HG03342 (cell line): Measurements from ENCODE around the gene ABHD16A.
A peak's percentile ranks its signal among the peaks of the same experiment; 100 is the strongest.

Experiments
- ATAC-seq: cut with Tn5 transposase; IDR thresholded peaks from one replicate; pipeline ENCODE4 v1.9.1; 2021; ENCODE audit warnings: mild to moderate bottlenecking, moderate library complexity; ENCODE audit not compliant: unreplicated experiment

The ABHD16A gene

DNA sequence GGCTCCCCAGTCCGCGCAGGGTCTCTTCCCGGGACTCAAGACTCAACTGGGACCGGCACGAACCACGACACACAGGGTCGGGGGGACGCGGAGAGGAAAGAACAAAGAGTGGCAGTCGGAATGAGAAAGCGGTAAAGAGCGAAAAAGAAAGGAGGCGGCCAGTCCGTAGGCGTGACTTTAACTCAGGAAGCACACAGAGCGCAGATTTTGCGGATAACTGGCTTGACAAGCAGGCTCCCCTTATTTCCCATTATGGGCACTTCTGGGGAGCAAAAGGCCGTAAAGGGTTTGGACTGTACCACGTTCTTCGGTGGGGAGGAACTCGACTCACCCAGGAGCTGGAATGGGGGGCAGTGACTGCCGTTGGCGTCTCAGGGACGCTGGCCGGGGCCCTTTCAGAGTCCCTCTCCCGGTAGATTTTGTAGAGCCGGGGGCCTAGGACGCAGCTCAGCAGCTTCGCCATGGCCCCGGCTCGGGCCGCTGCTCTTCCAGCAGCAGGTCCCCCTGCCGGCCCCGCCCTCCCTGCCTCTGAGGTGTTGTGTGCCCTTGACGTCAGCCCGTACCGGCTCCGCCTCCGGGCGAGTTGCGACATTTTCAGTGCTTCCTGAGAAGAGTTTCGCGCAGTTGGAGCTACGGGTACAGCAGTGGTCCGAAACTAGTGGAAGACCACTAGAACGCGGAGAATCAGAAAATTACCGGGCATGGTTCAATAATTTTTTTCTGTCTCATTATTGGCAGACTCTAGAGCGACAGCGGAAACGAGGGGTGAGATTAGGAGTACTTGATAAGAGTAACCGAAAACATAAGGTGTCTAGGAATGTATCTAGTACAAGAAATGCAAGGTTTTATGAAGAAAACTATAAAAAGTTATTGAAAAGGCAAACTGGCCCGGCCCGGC, at the start of gene ABHD16A:
ABHD16A (minus strand) TSS at position 506 of the 898 bp plus-strand sequence; CDS start at position 463, 43 bp downstream.
- ATAC-seq = peak; percentile 89

GRCh38 chr6:31752739-31753319, 49.7 kb upstream of the ABHD16A start:
- no peak for ATAC-seq

- no peak for ATAC-seq
Measured at GRCh38 chr6:31750411-31751022, 47.4 kb upstream of the ABHD16A start.

GRCh38 chr6:31749301-31750036, 46.3 kb upstream of the ABHD16A start:
- ATAC-seq = no peak

DNA sequence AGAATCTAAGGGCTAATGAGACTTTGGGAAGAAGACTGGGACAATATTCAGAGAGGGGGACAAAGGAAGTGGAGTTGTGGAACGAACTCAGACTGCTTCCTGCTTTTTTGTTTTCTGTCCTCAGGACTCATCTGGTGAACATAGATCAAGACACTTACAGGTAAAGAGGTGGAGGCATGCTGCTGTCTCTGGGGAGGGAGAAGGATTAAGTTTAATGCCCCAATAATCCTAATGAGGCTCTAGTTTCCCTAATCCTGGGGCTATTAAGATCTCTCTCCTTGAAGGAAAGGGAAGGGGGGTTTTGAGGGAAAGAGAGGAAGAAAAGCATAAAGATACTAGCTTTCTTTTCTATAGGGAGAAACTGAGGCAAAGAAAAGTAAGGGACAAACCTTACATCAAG, 41.3 kb upstream of the ABHD16A start:
- no peak for ATAC-seq

GRCh38 chr6:31742894-31743293, 39.8 kb upstream of the ABHD16A start:
- no peak for ATAC-seq

- no peak for ATAC-seq
Measured at GRCh38 chr6:31741815-31742214, 38.7 kb upstream of the ABHD16A start.

DNA sequence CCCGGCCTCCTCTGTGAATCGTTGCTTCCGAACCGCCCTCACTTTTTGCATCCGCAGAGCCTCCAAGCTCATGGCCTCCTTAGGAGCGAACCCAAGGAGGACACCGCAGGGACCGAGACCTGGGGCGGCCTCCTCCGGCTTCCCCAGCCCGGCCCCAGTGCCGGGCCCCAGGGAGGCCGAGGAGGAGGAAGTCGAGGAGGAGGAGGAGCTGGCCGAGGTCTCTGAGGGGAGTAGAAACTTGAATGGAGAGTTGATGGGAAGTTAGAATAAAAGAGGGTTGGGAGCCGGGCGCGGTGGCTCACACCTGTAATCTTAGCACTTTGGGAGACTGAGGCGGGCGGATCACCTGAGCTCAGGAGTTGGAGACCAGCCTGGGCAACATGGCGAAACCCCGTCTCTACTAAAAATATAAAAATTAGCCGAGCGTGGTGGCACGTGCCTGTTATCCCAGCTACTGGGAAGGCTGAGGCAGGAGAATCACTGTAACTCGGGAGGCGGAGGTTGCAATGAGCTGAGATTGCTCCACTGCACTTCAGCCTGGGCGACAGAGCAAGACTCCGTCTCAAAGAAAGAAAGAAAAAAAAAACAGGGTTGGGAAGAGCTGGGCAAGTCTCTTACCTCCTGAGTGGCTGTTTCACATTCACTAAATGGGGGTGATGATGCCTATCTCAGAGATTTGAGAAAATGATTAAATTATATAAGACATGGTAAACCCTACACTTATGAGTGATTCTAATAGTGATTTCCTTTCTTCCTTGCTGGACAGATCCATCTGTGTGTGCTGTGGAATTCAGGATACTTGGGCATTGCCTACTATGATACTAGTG, 37.5 kb upstream of the ABHD16A start:
- peak; percentile 1 for ATAC-seq

DNA sequence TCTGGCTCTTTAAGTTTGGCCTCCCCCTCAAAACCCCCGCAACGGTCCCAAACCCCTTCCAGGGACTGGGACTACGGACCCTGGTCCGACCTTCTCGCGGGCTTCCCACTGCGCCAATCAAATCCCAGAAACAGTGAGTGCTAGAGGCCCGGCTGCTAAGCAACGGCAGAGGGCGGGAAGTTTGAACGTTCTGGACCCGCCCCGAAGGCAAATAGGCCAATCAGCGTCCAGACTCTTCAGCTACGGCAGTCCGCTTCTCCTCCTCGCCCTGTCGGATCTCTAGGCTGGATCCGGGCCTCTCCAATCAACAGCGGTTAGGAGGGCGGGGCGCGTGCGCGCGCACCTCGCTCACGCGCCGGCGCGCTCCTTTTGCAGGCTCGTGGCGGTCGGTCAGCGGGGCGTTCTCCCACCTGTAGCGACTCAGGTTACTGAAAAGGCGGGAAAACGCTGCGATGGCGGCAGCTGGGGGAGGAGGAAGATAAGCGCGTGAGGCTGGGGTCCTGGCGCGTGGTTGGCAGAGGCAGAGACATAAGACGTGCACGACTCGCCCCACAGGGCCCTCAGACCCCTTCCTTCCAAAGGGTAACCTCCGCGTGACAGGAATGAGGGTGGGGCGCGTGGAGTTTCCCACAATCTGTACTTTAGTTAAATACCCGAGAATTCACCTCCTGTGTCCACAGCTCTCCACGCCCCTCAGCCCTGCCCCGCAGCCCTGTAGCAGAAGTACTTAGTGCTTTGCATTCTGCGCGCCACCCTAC, 36.7 kb upstream of the ABHD16A start, which contains the start of gene MSH5:
MSH5 (plus strand) TSS at position 367 of the 758 bp plus-strand sequence. CDS start 462 bp downstream, outside the sequence.
- ATAC-seq = peak; percentile 62

DNA sequence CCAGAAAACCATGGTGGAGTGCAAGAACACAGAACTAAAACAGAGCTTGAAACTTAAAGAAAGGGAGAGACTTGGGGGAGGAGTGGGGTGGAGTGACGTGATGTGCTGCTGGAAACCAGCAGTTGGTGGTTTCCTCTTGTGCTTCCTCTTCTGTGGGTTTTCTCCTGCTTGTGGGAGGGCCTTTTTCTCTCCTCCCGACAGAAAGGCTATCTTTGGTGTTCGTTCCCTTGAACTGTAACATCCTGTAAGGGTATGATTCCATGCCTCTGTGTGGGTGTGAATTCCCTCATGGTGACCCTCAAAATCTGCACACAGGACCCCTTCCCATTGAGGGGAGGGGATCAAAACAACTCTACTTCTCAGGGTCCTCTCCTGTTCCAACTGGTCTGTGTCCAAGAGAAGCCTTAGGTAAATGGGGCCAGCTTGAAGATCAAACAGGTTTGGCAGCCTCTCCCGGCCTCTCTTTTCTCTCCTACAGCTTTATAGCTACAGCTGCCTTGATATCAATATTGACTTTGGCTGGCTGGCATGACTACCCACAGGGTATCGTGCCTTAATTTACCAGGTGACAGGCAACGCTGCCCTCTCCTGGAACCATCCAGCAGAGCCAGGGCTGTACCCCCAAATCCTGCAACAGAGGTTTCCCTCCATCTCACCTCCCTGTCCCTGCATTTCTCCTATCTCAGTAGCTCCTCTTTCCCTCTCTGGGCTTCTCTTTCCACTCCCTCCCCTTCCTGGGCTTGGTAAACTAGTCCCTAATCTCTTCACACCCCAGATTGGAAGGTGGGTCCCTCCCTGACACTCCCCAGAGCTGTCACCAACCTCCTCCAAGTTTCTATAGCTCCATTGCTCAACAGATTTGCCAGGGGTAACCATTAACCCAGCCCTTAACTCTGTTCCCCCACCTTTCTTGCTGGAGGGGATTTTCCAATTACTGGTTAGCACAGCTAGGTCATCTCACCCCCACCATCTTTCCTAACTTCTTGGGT, 35.2 kb upstream of the ABHD16A start:
- ATAC-seq = no peak

DNA sequence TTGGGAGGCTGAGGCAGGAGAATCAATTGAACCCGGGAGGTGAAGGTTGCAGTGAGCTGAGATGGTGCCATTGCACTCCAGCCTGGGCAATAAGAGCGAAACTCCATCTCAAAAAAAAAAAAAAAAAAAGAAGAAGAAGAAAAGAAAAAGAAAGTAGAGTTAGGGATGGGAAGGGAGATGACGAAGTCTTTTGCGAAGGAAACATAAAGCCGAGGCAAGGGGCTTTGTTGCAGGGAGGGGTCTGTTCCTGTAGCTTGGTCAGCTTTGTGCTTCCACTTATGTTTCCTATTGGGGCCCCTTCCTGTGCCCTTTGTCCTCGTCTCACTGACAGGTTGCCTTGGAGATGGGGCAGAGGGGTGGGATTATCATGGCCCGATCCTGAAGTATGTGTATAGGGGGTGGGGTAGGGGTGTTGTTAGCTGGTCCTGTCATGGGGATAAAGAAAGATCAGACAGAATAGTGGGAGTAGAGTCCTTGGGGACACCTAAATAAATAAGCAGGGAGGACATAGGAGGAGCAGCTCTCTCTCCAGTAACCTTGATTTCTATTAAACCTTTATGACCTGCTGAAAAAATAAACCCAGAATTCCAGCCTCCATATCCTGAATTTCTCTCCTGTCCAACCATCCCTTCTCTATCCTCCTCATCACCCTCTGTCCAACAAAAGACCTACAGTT, 34.3 kb upstream of the ABHD16A start:
- ATAC-seq = no peak

GRCh38 chr6:31736768-31737314, 33.7 kb upstream of the ABHD16A start:
- ATAC-seq = no peak

DNA sequence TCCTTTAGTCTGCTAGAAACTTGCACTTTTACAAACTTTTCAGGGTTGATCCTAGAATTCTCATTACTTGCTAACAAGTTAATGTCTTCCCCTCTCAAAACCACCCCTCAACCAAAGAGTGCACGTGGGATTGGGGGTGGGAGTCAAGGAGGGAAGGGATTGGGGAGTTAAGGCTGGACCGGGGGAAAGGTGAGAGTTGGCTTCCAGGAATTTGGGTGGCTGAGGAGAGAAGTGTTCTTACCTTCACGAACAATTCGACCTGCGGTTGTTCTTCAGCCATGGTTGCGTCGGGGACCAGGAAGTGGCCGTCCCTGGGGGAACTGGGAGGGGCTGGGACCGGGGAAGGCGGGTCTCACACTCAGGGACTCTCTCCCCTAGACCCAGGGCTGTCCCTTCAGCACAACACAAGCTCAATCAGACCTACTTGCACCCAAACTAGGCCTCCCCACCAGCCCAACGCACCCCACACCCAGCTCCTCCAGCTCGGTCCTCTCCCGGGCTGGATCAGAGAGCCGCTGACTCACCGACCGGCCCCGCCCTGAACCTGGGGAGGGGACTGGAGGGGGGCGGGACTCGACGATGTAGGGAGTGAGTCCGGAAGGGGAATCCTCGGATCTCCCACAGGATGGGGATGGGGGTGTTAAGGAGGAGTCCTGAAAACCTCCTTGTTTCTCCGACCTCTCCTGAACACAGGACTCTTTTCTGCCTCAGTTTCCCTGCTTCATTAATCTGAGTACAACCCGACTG, 33.1 kb upstream of the ABHD16A start, which contains the start of gene CLIC1:
CLIC1 (minus strand) TSS at position 510 of the 747 bp plus-strand sequence; CDS start at position 280, 230 bp downstream.
- ATAC-seq = no peak

GRCh38 chr6:31734821-31735406, 31.8 kb upstream of the ABHD16A start:
- peak; percentile 22 for ATAC-seq

DNA sequence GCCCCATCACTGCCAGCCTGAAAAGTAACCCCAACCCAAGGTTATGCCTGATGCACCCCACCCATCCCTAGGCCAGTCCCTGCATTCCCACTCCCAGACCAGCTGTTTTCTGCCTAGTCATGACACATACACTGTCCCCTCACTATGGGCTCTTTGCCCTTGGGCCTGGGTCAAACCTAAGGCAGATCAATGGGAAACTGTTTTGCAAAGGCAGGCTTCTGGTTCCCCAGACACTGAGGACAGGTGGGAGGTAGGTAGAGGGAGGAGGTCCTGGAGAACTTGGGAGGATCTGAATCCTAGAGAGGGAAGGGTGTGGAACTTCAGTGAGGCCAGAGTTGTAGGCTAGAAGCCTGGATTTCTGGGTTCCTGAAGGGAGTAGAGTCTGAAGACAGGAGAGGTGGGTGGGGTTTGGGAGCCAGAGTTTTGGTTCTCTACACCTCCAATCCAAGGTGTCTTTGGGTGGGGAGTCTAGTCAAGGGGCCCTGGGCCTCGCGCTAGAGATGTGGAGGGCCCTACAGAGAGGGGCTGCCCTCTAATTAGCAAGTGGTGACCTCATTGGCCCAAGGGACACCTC, 31.2 kb upstream of the ABHD16A start:
- ATAC-seq = no peak

- ATAC-seq = no peak
Measured at GRCh38 chr6:31733734-31734133, 30.6 kb upstream of the ABHD16A start.
